GM13977 (cell line): Measurements from ENCODE around the gene DOCK3.
"Not testable (repeated sequence)": the region's sequence is repeated elsewhere in the genome, so short reads cannot be mapped to it uniquely, and the experiment has no call there.

ENCODE experiments used
- DNase-seq: peaks from one replicate; pipeline ENCODE4 v3.0.0; 2012; ENCODE audit warnings: low spot score
- in situ Hi-C: fragments of 300-500 bp; cut with MboI; formaldehyde crosslinking; loops from one replicate; pipeline ENCODE4 v1.12.0; 2022; ENCODE audit warnings: low sequenced_read_pairs, low pct_unique_long_range_greater_than_20kb, mixed read lengths, inconsistent platforms; ENCODE audit not compliant: unreplicated experiment
- TF ChIP-seq, protein P1 (sequence below): IDR thresholded peaks from 2 replicates; pipeline ENCODE4 v1.5.1; 2012; ENCODE audit warnings: mild to moderate bottlenecking, control low read depth; ENCODE audit not compliant: insufficient read depth; ENCODE audit errors: extremely low read depth, missing control alignments

The DOCK3 gene

DNA sequence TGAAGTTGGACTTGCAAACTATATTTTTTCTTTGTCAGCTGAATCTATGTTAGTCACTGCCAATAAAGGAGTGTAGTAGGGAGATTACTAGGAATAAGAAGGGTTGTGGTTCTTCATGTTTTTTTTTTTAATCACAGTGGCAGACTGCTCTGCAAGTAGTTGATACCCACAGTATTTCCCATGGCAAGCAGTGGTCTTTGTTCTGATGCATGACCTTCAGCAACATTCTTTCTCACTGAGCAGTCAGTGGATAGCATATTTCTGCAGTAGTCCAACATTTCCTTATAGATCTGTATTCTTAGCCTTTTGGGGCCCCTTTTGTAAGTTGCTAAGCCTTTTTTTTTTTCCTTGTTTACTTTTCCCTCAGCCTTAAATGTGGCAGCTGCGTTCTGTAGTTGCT is 151.1 kb downstream of the DOCK3 start:
- in situ Hi-C loops: no loop called here
- DNase-seq: no peak
- TF ChIP-seq, protein P1, sequence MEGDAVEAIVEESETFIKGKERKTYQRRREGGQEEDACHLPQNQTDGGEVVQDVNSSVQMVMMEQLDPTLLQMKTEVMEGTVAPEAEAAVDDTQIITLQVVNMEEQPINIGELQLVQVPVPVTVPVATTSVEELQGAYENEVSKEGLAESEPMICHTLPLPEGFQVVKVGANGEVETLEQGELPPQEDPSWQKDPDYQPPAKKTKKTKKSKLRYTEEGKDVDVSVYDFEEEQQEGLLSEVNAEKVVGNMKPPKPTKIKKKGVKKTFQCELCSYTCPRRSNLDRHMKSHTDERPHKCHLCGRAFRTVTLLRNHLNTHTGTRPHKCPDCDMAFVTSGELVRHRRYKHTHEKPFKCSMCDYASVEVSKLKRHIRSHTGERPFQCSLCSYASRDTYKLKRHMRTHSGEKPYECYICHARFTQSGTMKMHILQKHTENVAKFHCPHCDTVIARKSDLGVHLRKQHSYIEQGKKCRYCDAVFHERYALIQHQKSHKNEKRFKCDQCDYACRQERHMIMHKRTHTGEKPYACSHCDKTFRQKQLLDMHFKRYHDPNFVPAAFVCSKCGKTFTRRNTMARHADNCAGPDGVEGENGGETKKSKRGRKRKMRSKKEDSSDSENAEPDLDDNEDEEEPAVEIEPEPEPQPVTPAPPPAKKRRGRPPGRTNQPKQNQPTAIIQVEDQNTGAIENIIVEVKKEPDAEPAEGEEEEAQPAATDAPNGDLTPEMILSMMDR: no peak

DNA sequence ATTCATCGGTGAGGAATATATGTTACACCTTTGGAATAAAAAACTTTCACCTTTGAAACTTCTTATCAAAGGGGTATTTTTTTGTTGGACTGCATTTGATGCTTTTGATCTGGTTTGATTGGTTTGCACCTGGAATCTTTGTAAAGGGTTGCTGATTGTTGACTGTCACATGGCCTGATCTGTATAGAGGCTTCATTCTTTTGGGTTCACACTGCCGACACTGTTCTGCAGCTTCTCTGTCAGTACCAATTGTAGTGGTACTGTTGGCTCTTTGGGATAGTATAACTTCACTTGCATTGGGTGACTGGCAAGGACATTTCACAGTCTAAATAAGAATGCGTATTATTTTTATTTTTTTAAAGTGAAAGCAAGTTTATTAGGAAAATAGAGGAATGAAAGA is 155.7 kb downstream of the DOCK3 start:
- TF ChIP-seq, protein P1: no peak
- in situ Hi-C loops: no loop called here
- DNase-seq: no peak

DNA sequence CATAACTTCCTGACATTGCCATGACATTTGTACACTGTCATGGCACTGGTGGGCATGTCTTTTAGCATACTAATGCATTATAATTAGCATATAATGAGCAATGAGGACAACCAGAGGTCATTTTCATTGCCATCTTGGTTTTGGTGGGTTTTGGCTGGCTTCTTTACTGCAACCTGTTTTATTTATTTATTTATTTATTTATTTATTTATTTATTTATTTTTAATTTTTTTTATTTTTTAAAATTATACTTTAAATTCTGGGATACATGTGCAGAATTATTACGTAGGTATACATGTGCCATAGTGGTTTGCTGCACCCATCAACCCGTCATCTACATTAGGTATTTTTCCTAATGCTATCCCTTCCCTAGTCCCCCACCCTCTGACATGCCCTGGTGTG is 156.3 kb downstream of the DOCK3 start:
- DNase-seq, in situ Hi-C loops: not testable (repeated sequence)

DNA sequence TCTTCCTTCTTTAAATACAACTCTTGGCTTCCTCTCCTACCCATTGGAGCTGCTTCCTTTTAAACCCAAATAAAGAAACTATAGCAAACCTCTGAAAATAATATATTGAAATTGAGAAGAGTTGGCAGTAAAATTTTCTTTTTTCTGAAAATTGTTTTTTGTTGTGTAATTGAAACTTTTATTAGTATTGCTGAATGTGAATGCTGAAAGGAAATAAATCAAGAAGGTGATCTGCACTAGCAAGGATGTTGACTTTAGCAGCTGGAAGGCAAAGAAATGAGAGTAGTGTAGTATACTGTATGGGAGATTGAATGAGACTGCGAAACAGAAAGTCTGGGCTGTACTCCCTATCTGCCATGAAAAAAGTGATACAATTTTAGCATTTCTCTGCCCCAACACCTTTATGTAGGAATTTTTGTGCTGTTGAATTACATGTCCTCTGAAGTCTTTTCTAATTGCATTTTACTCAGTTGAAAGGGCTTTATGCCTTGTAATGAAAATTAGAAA is 166.3 kb downstream of the DOCK3 start:
- in situ Hi-C loops: no loop called here
- no peak for DNase-seq
- TF ChIP-seq, protein P1: no peak

DNA sequence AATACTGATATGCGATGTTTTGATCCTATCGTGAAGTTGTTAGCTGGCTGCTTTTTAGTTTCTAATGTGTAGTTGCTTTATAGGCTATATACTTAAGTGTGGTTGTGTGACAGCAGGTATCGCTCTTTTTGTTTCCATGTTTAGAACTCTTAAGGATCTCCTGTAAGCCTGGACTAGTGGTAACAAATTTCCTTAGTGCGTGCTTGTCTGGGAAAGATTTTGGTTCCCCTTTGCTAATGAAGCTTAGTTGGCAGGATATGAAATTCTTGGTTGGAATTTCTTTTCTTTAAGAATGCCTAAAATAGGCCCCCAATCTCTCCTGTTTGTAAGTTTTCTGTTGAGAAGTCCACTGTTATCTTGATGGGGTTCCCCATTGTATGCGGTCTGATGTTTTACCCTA is 173.6 kb downstream of the DOCK3 start:
- TF ChIP-seq, protein P1: no peak
- in situ Hi-C loops: no loop called here
- no peak for DNase-seq

DNA sequence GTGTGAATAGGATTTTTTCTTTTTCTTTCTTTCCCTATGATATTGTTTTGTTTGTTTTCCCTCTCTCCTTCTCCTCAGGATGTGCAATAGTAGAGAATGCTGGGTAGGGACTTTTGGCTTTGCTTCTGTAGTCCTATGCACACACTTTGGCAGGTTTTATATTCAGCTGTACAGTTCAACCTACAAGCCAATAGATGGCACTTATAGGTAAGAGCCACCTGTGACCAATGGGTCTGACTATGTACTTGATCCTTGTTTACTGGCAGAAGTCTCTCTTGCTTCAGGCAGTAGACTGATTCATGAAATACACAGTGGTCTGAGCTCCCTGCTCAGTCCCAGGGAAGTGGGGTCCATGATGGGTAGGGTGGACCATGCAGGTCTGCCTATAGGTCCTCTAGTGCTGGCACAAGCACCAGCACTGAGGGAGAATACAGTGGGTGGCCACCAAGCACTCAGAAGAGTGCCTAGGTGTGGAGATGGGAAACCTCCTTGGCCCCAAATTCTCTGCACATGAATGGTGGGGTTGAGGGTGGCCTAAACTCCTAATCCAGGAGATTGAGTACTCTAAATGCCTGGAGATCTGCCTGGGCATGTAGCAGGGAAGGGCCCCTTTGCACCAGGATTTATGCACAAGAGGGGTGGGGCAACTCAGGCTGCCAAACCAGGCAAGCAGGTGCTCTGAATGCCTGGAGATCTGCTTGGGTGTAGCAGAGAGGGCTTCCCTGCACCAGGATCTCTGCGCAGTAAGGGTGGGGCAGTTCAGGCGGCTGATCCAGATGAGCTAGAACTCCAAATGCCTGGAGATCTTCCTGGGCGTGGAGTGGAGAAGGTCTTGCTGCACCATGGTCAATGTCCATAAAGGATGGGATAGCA is 176.1 kb downstream of the DOCK3 start:
- in situ Hi-C loops: no loop called here
- DNase-seq: no peak
- TF ChIP-seq, protein P1: no peak

DNA sequence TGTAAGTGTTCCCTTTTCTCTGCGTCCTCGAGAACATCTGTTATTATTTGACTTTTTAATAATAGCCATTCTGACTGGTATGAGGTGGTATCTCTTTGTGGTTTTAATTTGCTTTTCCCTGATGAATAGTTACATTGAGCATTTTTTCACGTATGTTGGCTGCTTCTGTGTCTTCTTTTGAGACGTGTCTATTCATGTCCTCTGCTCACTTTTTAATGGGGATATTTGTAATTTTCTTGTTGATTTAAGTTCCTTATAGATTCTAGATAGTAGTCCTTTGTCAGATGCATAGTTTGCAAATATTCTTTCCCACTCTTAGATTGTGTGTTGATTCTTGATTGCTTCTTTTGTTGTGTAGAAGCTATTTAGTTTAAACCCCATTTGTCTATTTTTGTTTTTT is 179.2 kb downstream of the DOCK3 start:
- DNase-seq: no peak
- in situ Hi-C loops: no loop called here
- TF ChIP-seq, protein P1: no peak
